H1 (cell line): ENCODE measurements around the gene MAP3K6. TPM values are rescaled to one million over a fixed set of nuclear protein-coding genes. Genes with fewer than 3 reads are reported as not detected.

Experiments used
- CTCF ChIA-PET: fragments of 300-600 bp; sonication (Branson Sonifier 250); formaldehyde crosslinking; loops from one replicate; lab custom pipeline; 2021; ENCODE audit not compliant: partially characterized antibody; lab: Charles Lee
- POLR2A ChIA-PET: fragments of 300-600 bp; sonication (Branson Sonifier 250); formaldehyde crosslinking; loops from one replicate; lab custom pipeline; 2021; ENCODE audit warnings: inconsistent platforms; ENCODE audit not compliant: partially characterized antibody; lab: Charles Lee
- DNase-seq, 2 experiments: peaks; one replicate each; pipeline versions ENCODE4 v3.0.0 to v3.0.0-alpha.2; 2010 to 2022; ENCODE audit warnings: low spot score in 2 of 2, low read depth in 1 of 2, mixed read lengths in 1 of 2
- FAIRE-seq: peaks from 2 replicates; lab custom pipeline; 2011; peaks lifted over from hg19 to GRCh38; lab: Jason Lieb, UNC
- H2AFZ ChIP-seq: 2 replicates; pipeline ENCODE4 v1.8.1; 2012; ENCODE audit warnings: low read length, inconsistent platforms
- H2AK5ac ChIP-seq: 2 replicates; pipeline ENCODE4 v1.6.1; 2013; ENCODE audit warnings: low read depth, low read length
- H2BK120ac ChIP-seq: replicated peaks from 2 replicates; pipeline ENCODE3; 2013; ENCODE audit warnings: low read depth, low read length, inconsistent platforms
- H2BK12ac ChIP-seq: 2 replicates; pipeline ENCODE4 v1.6.1; 2013; ENCODE audit warnings: low read depth, low read length
- H2BK15ac ChIP-seq: 2 replicates; pipeline ENCODE4 v1.6.1; 2013; ENCODE audit warnings: low read length
- H2BK20ac ChIP-seq: 2 replicates; pipeline ENCODE4 v1.6.1; 2013; ENCODE audit warnings: low read length
- H2BK5ac ChIP-seq: 2 replicates; pipeline ENCODE4 v1.6.1; 2013; ENCODE audit warnings: low read depth, low read length
- H3K14ac ChIP-seq: 2 replicates; pipeline ENCODE4 v1.6.1; 2013; ENCODE audit warnings: inconsistent platforms; ENCODE audit not compliant: insufficient read length
- H3K18ac ChIP-seq: 2 replicates; pipeline ENCODE4 v1.6.1; 2013; ENCODE audit warnings: low read length; ENCODE audit errors: extremely low read depth
- H3K23ac ChIP-seq: 2 replicates; pipeline ENCODE4 v1.6.1; 2013; ENCODE audit warnings: inconsistent platforms; ENCODE audit not compliant: insufficient read length
- H3K23me2 ChIP-seq: 2 replicates; pipeline ENCODE4 v1.6.1; 2013; ENCODE audit warnings: low read depth, low read length
- H3K27ac ChIP-seq: 2 replicates; pipeline ENCODE4 v1.6.1; 2011; ENCODE audit warnings: low read depth, low read length, inconsistent platforms
- H3K27me3 ChIP-seq, 4 experiments: replicated peaks in 1 of 4; 1 replicate in 1 of 4; 2 replicates in 3 of 4; pipeline versions ENCODE4 v1.6.1 to v1.8.1; 2011 to 2013; ENCODE audit warnings: low read length in 3 of 4, mild to moderate bottlenecking in 3 of 4, inconsistent platforms in 2 of 4, mixed read lengths in 2 of 4, moderate library complexity in 1 of 4; ENCODE audit not compliant: control insufficient read depth in 3 of 4, insufficient read depth in 3 of 4; ENCODE audit errors: extremely low read depth in 1 of 4
- H3K36me3 ChIP-seq, 4 experiments: 2 replicates each; pipeline versions ENCODE4 v1.6.1 to v1.8.1; 2011 to 2013; ENCODE audit warnings: mild to moderate bottlenecking in 4 of 4, low read length in 3 of 4, moderate library complexity in 2 of 4, control low read depth in 1 of 4, inconsistent platforms in 1 of 4; ENCODE audit not compliant: insufficient read depth in 4 of 4, control insufficient read depth in 2 of 4
- H3K4ac ChIP-seq: replicated peaks from 2 replicates; pipeline ENCODE3; 2013; ENCODE audit warnings: low read length, low read depth, mixed read lengths, inconsistent platforms; ENCODE audit not compliant: insufficient read length
- H3K4me1 ChIP-seq, 4 experiments: replicated peaks in 1 of 4; 1 replicate in 1 of 4; 2 replicates in 3 of 4; pipeline versions ENCODE4 v1.6.1 to v1.8.1; 2011 to 2013; ENCODE audit warnings: low read length in 3 of 4, inconsistent platforms in 2 of 4, mixed read lengths in 1 of 4; ENCODE audit not compliant: insufficient read depth in 4 of 4, control insufficient read depth in 3 of 4
- H3K4me2 ChIP-seq, 2 experiments: 2 replicates each; pipeline versions ENCODE4 v1.6.1 to v1.8.1; 2011 to 2013; ENCODE audit warnings: low read depth in 2 of 2, low read length in 2 of 2, control low read depth in 1 of 2, inconsistent platforms in 1 of 2, mild to moderate bottlenecking in 1 of 2; ENCODE audit not compliant: insufficient read depth in 1 of 2
- H3K4me3 ChIP-seq, 4 experiments: fragments of 200-600, 300-600 bp in 1 of 4; sonication (generic), shearing (Covaris generic), sonication (Bioruptor Twin) in 1 of 4; 2 replicates each; pipeline versions ENCODE4 v1.5.1 to v1.8.1; 2011 to 2016; ENCODE audit warnings: low read length in 4 of 4, low read depth in 3 of 4, control low read depth in 2 of 4, inconsistent platforms in 2 of 4, mild to moderate bottlenecking in 2 of 4, mixed read lengths in 1 of 4, moderate library complexity in 1 of 4; ENCODE audit not compliant: insufficient read depth in 2 of 4; ENCODE audit errors: extremely low read depth in 1 of 4
- H3K56ac ChIP-seq: replicated peaks from 2 replicates; pipeline ENCODE3; 2013; ENCODE audit warnings: low read depth, mild to moderate bottlenecking, mixed read lengths, low read length, inconsistent platforms; ENCODE audit not compliant: insufficient read length
- H3K79me1 ChIP-seq: 2 replicates; pipeline ENCODE4 v1.6.1; 2013; ENCODE audit warnings: low read depth, low read length, control low read depth
- H3K79me2 ChIP-seq, 2 experiments: 2 replicates each; pipeline versions ENCODE4 v1.6.1 to v1.8.1; 2012 to 2013; ENCODE audit warnings: low read length in 2 of 2, mild to moderate bottlenecking in 2 of 2, inconsistent platforms in 1 of 2; ENCODE audit not compliant: insufficient read depth in 2 of 2, control insufficient read depth in 1 of 2
- H3K9ac ChIP-seq, 4 experiments: replicated peaks in 1 of 4; 1 replicate in 1 of 4; 2 replicates in 3 of 4; pipeline versions ENCODE4 v1.6.1 to v1.8.1; 2011 to 2013; ENCODE audit warnings: low read depth in 3 of 4, low read length in 3 of 4, control low read depth in 2 of 4, mild to moderate bottlenecking in 2 of 4, moderate library complexity in 2 of 4, inconsistent platforms in 1 of 4; ENCODE audit errors: extremely low read depth in 1 of 4
- H3K9me3 ChIP-seq, 2 experiments: 2 replicates each; pipeline versions ENCODE4 v1.6.1 to v1.8.1; 2012 to 2013; ENCODE audit warnings: mild to moderate bottlenecking in 2 of 2, moderate library complexity in 2 of 2, control low read depth in 1 of 2, inconsistent platforms in 1 of 2, low read depth in 1 of 2, low read length in 1 of 2, mixed read lengths in 1 of 2; ENCODE audit not compliant: insufficient read depth in 2 of 2
- H4K20me1 ChIP-seq, 2 experiments: replicated peaks in 1 of 2; 2 replicates each; pipeline versions ENCODE3 to v1.8.1; 2011 to 2013; ENCODE audit warnings: inconsistent platforms in 2 of 2, low read length in 2 of 2, mild to moderate bottlenecking in 1 of 2; ENCODE audit not compliant: insufficient read depth in 2 of 2, control insufficient read depth in 1 of 2
- H4K5ac ChIP-seq: 2 replicates; pipeline ENCODE4 v1.6.1; 2013; ENCODE audit warnings: low read length, low read depth, mixed read lengths, inconsistent platforms; ENCODE audit not compliant: insufficient read length
- H4K8ac ChIP-seq: 2 replicates; pipeline ENCODE4 v1.8.0; 2013; ENCODE audit warnings: mild to moderate bottlenecking, moderate library complexity, low read length, inconsistent platforms; ENCODE audit not compliant: insufficient read depth; ENCODE audit errors: extremely low read depth
- H4K91ac ChIP-seq: replicated peaks from 2 replicates; pipeline ENCODE3; 2013; ENCODE audit warnings: low read length, mixed read lengths, inconsistent platforms; ENCODE audit not compliant: insufficient read length
- BACH1 ChIP-seq: IDR thresholded peaks from 2 replicates; pipeline ENCODE4 v1.6.1; 2012; ENCODE audit warnings: low read length, improper control_type of control experiment
- BRCA1 ChIP-seq: IDR thresholded peaks from 2 replicates; pipeline ENCODE4 v1.6.1; 2012; ENCODE audit warnings: low read depth, low read length, improper control_type of control experiment
- CBX8 ChIP-seq: fragments of 300-800, 300-1000 bp; sonication (generic); IDR thresholded peaks from 2 replicates; pipeline ENCODE4 v1.7.1; 2016; ENCODE audit warnings: low read depth, low read length, borderline replicate concordance
- EGR1 ChIP-seq: IDR thresholded peaks from 2 replicates; pipeline ENCODE4 v1.6.1; 2011; ENCODE audit warnings: low read depth, low read length, borderline replicate concordance
- KDM5A ChIP-seq: fragments of 200-600 bp; IDR thresholded peaks from 2 replicates; pipeline ENCODE4 v1.7.1; 2012; ENCODE audit warnings: mild to moderate bottlenecking, low read length, inconsistent platforms, mixed read lengths
- NRF1 ChIP-seq: IDR thresholded peaks from 2 replicates; pipeline ENCODE4 v1.6.1; 2011; ENCODE audit warnings: mild to moderate bottlenecking, low read depth, low read length, improper control_type of control experiment
- SAP30 ChIP-seq: fragments of 300-600 bp; sonication (generic); IDR thresholded peaks from 2 replicates; pipeline ENCODE4 v1.7.1; 2012; ENCODE audit warnings: low read length, moderate library complexity, mild to moderate bottlenecking, inconsistent platforms; ENCODE audit not compliant: insufficient read depth, insufficient replicate concordance
- SIN3A ChIP-seq, 2 experiments: IDR thresholded peaks in 1 of 2; conservative IDR thresholded peaks in 1 of 2; 2 replicates each; pipeline ENCODE4 v1.6.1; 2011 to 2012; ENCODE audit warnings: low read length in 2 of 2, improper control_type of control experiment in 1 of 2, low read depth in 1 of 2, mild to moderate bottlenecking in 1 of 2
- SP1 ChIP-seq: IDR thresholded peaks from 2 replicates; pipeline ENCODE4 v1.6.1; 2011; ENCODE audit warnings: low read depth, low read length
- SRF ChIP-seq: IDR thresholded peaks from 2 replicates; pipeline ENCODE4 v1.6.1; 2011; ENCODE audit warnings: mild to moderate bottlenecking, low read depth, low read length, moderate library complexity
- ZNF274 ChIP-seq: IDR thresholded peaks from 2 replicates; pipeline ENCODE4 v1.7.0; 2012; ENCODE audit warnings: low read length, borderline replicate concordance; ENCODE audit errors: extremely low read depth
- WGBS, 2 experiments: shearing (Covaris generic) in 1 of 2; methylation state at CpG; one replicate each; pipeline versions ENCODE4 v1.1.6 to v1.1.7; 2013 to 2015; ENCODE audit warnings: low lambda C conversion rate in 2 of 2, mixed read lengths in 2 of 2, inconsistent platforms in 1 of 2, low coverage in 1 of 2, missing lambda C conversion rate in 1 of 2; ENCODE audit not compliant: insufficient replicate concordance in 2 of 2, insufficient coverage in 1 of 2, insufficient read length in 1 of 2; ENCODE audit errors: extremely low coverage in 1 of 2, missing lambda C conversion rate in 1 of 2; 5-methylcytosine and 5-hydroxymethylcytosine counted together
- polyA plus RNA-seq, 7 experiments: library from polyadenylated mRNA; depleted of rRNA in 3 of 7; stranded (reverse) in 5 of 7; unstranded in 2 of 7; fragments of >200 nt in 5 of 7; fragments of 200-250 nt in 2 of 7; gene quantifications; 1 replicate in 5 of 7; 2 replicates in 1 of 7; 4 replicates in 1 of 7; pipeline versions ENCODE4 v1.2.1 to v1.2.3, GENCODE V29; 2011 to 2013; ENCODE audit warnings: missing spikeins in 2 of 7, mixed read lengths in 2 of 7
- total RNA-seq: library from RNA; stranded (reverse); fragmentation: NEBNext Ultra II Directional; extraction: Animal tissue kit (Norgen Biotek cat#: 25700); gene quantifications from 2 replicates; pipeline ENCODE4 v1.2.1, GENCODE V29; 2021
- TF ChIP-seq, protein P1 (sequence below): IDR thresholded peaks from 2 replicates; pipeline ENCODE4 v1.6.1; 2012; ENCODE audit warnings: low read length, inconsistent platforms

The MAP3K6 gene
- total and polyA plus RNA-seq, 2 of the 8 experiments (the other 6 are each of a cell fraction or from before 2014, with no cell fraction given), result 7.4 to 7.6 TPM

- Histone ChIP-seq H4K91ac (no peak overlapping the region), H4K5ac (no peak overlapping the region), H3K4me3 (no peak overlapping the region), H3K9ac (no peak overlapping the region), H2AFZ (peak overlapping the region; percentile 48), H3K27me3 (peaks cover 0 to 3% (median 0%) of the 10 kb centered on the region in 4 experiments; a peak in 1 of 7 replicates), H3K9me3 (no peaks in the 10 kb centered on the region), H4K20me1 (no peaks in the 10 kb centered on the region), H2BK120ac (no peak overlapping the region), H3K4me2 (no peak overlapping the region), H3K36me3 (no peaks in the 10 kb centered on the region), H3K79me1 (no peaks in the 10 kb centered on the region), H3K56ac (no peak overlapping the region), H3K79me2 (peaks cover 3 to 8% of the 10 kb centered on the region in 2 experiments; a peak in 3 of 4 replicates), H3K23me2 (peaks cover 7% of the 10 kb centered on the region; the same call in 1 of the 2 replicates), H2BK12ac (0 out of 2 replicates have a peak overlapping the region, but pooled peaks have one; percentile 1), H3K4me1 (0 out of 7 replicates have a peak, but pooled peaks cover 0 to 6% (median 0%) of the 10 kb centered on the region in 4 experiments), H2AK5ac (no peak overlapping the region), H2BK15ac (no peak overlapping the region; the same call in 1 of the 2 replicates), H4K8ac (no peak overlapping the region), H3K14ac (no peak overlapping the region), H3K27ac (no peak overlapping the region), H3K4ac (no peak overlapping the region), H3K23ac (no peak overlapping the region), H2BK20ac (no peak overlapping the region), H3K18ac (no peak overlapping the region), H2BK5ac (no peak overlapping the region)
- no peak for FAIRE-seq
- ChIA-PET CTCF (interaction anchor here (1.1 to 13.1 kb wide), 8 partner anchors 10 to 76 kb away, joined by 3 to 202 read pairs (median 6); no protein-coding TSS in a partner anchor), POLR2A (interaction anchor here (0.6 to 2.9 kb wide), 4 partner anchors 11 to 249 kb away, joined by 3 to 12 read pairs (median 4); no protein-coding TSS in a partner anchor)
- WGBS, 2 experiments, result 71% methylated on average over 4 of the region's 4 CpGs; no CpG with 5 or more reads in 1 of the 2 experiments
- no peak for DNase-seq
- TF ChIP-seq KDM5A, result no peak
- TF ChIP-seq SIN3A (conservative IDR thresholded peaks at IDR 0.05 in 1 of 2, IDR thresholded peaks at IDR 0.05 in 1 of 2; ENCODE audit: low read depth in 1 of 2, low read length in 2 of 2), result no peak
- no peak for TF ChIP-seq CBX8
- no peak for TF ChIP-seq ZNF274
- no peak for TF ChIP-seq BACH1
- no peak for TF ChIP-seq NRF1
- TF ChIP-seq, protein P1, sequence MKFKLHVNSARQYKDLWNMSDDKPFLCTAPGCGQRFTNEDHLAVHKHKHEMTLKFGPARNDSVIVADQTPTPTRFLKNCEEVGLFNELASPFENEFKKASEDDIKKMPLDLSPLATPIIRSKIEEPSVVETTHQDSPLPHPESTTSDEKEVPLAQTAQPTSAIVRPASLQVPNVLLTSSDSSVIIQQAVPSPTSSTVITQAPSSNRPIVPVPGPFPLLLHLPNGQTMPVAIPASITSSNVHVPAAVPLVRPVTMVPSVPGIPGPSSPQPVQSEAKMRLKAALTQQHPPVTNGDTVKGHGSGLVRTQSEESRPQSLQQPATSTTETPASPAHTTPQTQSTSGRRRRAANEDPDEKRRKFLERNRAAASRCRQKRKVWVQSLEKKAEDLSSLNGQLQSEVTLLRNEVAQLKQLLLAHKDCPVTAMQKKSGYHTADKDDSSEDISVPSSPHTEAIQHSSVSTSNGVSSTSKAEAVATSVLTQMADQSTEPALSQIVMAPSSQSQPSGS, result no peak
- TF ChIP-seq EGR1, result no peak
- no peak for TF ChIP-seq BRCA1
- TF ChIP-seq SRF, result no peak
- TF ChIP-seq SP1, result no peak
- TF ChIP-seq SAP30, result no peak
Measured at GRCh38 chr1:27318136-27318535, 48.6 kb downstream of the MAP3K6 start.
